Dedifferentiated amniotic fluid mesenchymal stem cell (primary cell): ENCODE results near the gene CDH13.

ENCODE experiments used
- DNase-seq: peaks from one replicate; pipeline ENCODE4 v3.0.0-alpha.2; 2016; ENCODE audit errors: extremely low spot score

The CDH13 gene

GRCh38 chr16:83046664-83047063 lies 419.9 kb downstream of the CDH13 start:
- DNase-seq = no peak

- no peak for DNase-seq
These were observed 424.7 kb downstream of the CDH13 start for GRCh38 chr16:83051451-83051850.

GRCh38 chr16:83054283-83054682 lies 427.5 kb downstream of the CDH13 start:
- no peak for DNase-seq

GRCh38 chr16:83058376-83058775 lies 431.6 kb downstream of the CDH13 start:
- no peak for DNase-seq

GRCh38 chr16:83059237-83059636 lies 432.5 kb downstream of the CDH13 start:
- no peak for DNase-seq

- DNase-seq = no peak
These were observed 439.2 kb downstream of the CDH13 start for GRCh38 chr16:83066011-83066410.

- DNase-seq = no peak
These were observed 440.1 kb downstream of the CDH13 start for GRCh38 chr16:83066881-83067280.

GRCh38 chr16:83068686-83069085 lies 441.9 kb downstream of the CDH13 start:
- DNase-seq = no peak

- DNase-seq = no peak
These were observed 443.8 kb downstream of the CDH13 start for GRCh38 chr16:83070416-83071209.

- no peak for DNase-seq
These were observed 449.2 kb downstream of the CDH13 start for GRCh38 chr16:83075956-83076355.

- no peak for DNase-seq
These were observed 456.6 kb downstream of the CDH13 start for GRCh38 chr16:83083361-83083760.

GRCh38 chr16:83085660-83086059 lies 458.9 kb downstream of the CDH13 start:
- DNase-seq = no peak

- DNase-seq = no peak
These were observed 469.3 kb downstream of the CDH13 start for GRCh38 chr16:83095941-83096692.

GRCh38 chr16:83098536-83098935 lies 471.8 kb downstream of the CDH13 start:
- no peak for DNase-seq

- no peak for DNase-seq
These were observed 473.9 kb downstream of the CDH13 start for GRCh38 chr16:83100679-83101078.

GRCh38 chr16:83102336-83102735 lies 475.6 kb downstream of the CDH13 start:
- DNase-seq = no peak

- no peak for DNase-seq
These were observed 478.7 kb downstream of the CDH13 start for GRCh38 chr16:83105279-83106077.

GRCh38 chr16:83109490-83110125 lies 482.8 kb downstream of the CDH13 start:
- no peak for DNase-seq

- no peak for DNase-seq
These were observed 483.5 kb downstream of the CDH13 start for GRCh38 chr16:83110269-83110668.

GRCh38 chr16:83113317-83113716 lies 486.5 kb downstream of the CDH13 start:
- no peak for DNase-seq

GRCh38 chr16:83113811-83114210 lies 487.0 kb downstream of the CDH13 start:
- DNase-seq = no peak
